OCI-LY3 (cell line): ENCODE results near the gene ZC3H11A.

Source experiments
- CTCF ChIP-seq: fragments of 200-600, 300-600 bp; sonication (generic); IDR thresholded peaks from 2 replicates; pipeline ENCODE4 v1.5.1; 2014; ENCODE audit warnings: antibody characterized with exemption, low read length, low read depth
- EZH2phosphoT487 ChIP-seq: fragments of 200-600 bp; shearing (Covaris generic); IDR thresholded peaks from 2 replicates; pipeline ENCODE4 v1.6.1; 2018; ENCODE audit warnings: antibody characterized with exemption, mixed run types, low read depth

- TF ChIP-seq CTCF (no peak), EZH2phosphoT487 (no peak)
These were observed 23.5 kb upstream of the ZC3H11A start for GRCh38 chr1:203771901-203772301.
